Bronchial epithelial cell (primary cell): Measurements from ENCODE around the gene SLC16A10. TPM values are rescaled to one million over a fixed set of nuclear protein-coding genes. Genes with fewer than 3 reads are reported as not detected.

ENCODE experiments used
- DNase-seq: peaks from one replicate; pipeline ENCODE4 v3.0.0-alpha.2; 2010; ENCODE audit warnings: low read depth
- FAIRE-seq: peaks from 2 replicates; lab custom pipeline; 2011; peaks lifted over from hg19 to GRCh38; lab: Jason Lieb, UNC
- H3K27me3 ChIP-seq: 2 replicates; pipeline ENCODE4 v1.5.1; 2011; ENCODE audit warnings: low read length; ENCODE audit not compliant: control insufficient read depth, insufficient read depth
- H3K36me3 ChIP-seq: 2 replicates; pipeline ENCODE4 v1.5.1; 2011; ENCODE audit warnings: low read length; ENCODE audit not compliant: control insufficient read depth, insufficient read depth
- H3K4me3 ChIP-seq: 2 replicates; pipeline ENCODE4 v1.5.1; 2011; ENCODE audit warnings: mild to moderate bottlenecking, low read depth, low read length, control low read depth
- CTCF ChIP-seq: IDR thresholded peaks from 2 replicates; pipeline ENCODE4 v1.5.1; 2011; ENCODE audit warnings: mild to moderate bottlenecking, moderate library complexity, low read length, control low read depth, inconsistent platforms; ENCODE audit not compliant: insufficient read depth, severe bottlenecking
- total RNA-seq: library from RNA; depleted of rRNA; stranded (reverse); fragments of >200 nt; gene quantifications from 2 replicates; pipeline ENCODE4 v1.2.1, GENCODE V29; 2014

SLC16A10 gene
- total RNA-seq, 1 donor from 2014 or later = 0.26 TPM

- no peak for FAIRE-seq
- no peaks in the 10 kb centered on the region for H3K36me3 ChIP-seq
- H3K27me3 ChIP-seq = no peaks in the 10 kb centered on the region
- H3K4me3 ChIP-seq = no peak overlapping the region
- DNase-seq = peak; percentile 90
- no peak for TF ChIP-seq CTCF
Observed at GRCh38 chr6:111230351-111231089, 143.2 kb downstream of the SLC16A10 start.

GRCh38 chr6:111231090-111231459 is 143.8 kb downstream of the SLC16A10 start:
- no peak for DNase-seq
- no peak for FAIRE-seq
- Histone ChIP-seq H3K36me3 (no peaks in the 10 kb centered on the region), H3K27me3 (no peaks in the 10 kb centered on the region), H3K4me3 (no peak overlapping the region)
- TF ChIP-seq CTCF = no peak

GRCh38 chr6:111237852-111238251 is 150.5 kb downstream of the SLC16A10 start:
- H3K27me3 ChIP-seq = no peaks in the 10 kb centered on the region
- DNase-seq (peak; percentile 55), FAIRE-seq (no peak)
- H3K36me3 ChIP-seq = no peaks in the 10 kb centered on the region
- TF ChIP-seq CTCF = no peak
- no peak overlapping the region for H3K4me3 ChIP-seq

GRCh38 chr6:111238464-111239119 is 151.3 kb downstream of the SLC16A10 start:
- no peak for FAIRE-seq
- Histone ChIP-seq H3K4me3 (no peak overlapping the region), H3K27me3 (no peaks in the 10 kb centered on the region), H3K36me3 (no peaks in the 10 kb centered on the region)
- TF ChIP-seq CTCF = no peak
- DNase-seq = peak; percentile 87

GRCh38 chr6:111239461-111239860 is 152.2 kb downstream of the SLC16A10 start:
- Histone ChIP-seq H3K27me3 (no peaks in the 10 kb centered on the region), H3K4me3 (no peak overlapping the region), H3K36me3 (no peaks in the 10 kb centered on the region)
- FAIRE-seq (no peak), DNase-seq (no peak)
- TF ChIP-seq CTCF = no peak

- no peaks in the 10 kb centered on the region for H3K36me3 ChIP-seq
- FAIRE-seq = no peak
- TF ChIP-seq CTCF = no peak
- no peaks in the 10 kb centered on the region for H3K27me3 ChIP-seq
- H3K4me3 ChIP-seq = no peak overlapping the region
- peak; percentile 18 for DNase-seq
Observed at GRCh38 chr6:111242452-111242851, 155.1 kb downstream of the SLC16A10 start.
